OCI-LY3 (cell line): Measurements from ENCODE around the gene FLRT2.

ENCODE experiments used
- CTCF ChIP-seq: fragments of 200-600, 300-600 bp; sonication (generic); IDR thresholded peaks from 2 replicates; pipeline ENCODE4 v1.5.1; 2014; ENCODE audit warnings: antibody characterized with exemption, low read length, low read depth
- EZH2phosphoT487 ChIP-seq: fragments of 200-600 bp; shearing (Covaris generic); IDR thresholded peaks from 2 replicates; pipeline ENCODE4 v1.6.1; 2018; ENCODE audit warnings: antibody characterized with exemption, mixed run types, low read depth

DNA sequence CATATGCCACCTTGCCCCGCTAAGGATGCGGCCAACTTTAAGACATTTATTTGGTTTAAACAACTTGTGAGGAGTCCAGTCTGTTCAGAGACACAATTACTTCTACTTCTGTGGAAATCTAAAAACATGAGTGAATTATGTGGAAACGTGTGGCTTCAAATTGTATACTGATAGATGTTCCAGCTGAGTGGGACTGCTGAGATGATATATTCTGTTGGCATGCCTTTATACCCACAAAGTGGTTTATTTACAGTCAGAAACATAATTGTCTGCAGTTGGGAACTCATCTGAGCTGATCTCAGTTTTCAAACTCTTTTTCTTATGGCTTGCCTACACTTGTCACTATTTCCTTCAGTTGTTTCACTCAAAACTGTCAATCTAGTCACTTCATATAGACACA lies 67.8 kb downstream of the FLRT2 start:
- TF ChIP-seq CTCF (no peak), EZH2phosphoT487 (no peak)
